K562 (cell line): Measurements from ENCODE around the gene CTSV. TPM values are rescaled to one million over a fixed set of nuclear protein-coding genes. Genes with fewer than 3 reads are reported as not detected.
"Not testable (repeated sequence)": the region's sequence is repeated elsewhere in the genome, so short reads cannot be mapped to it uniquely, and the experiment has no call there.

Source experiments
- ATAC-seq: fragments of 200-7000 bp; cut with Tn5 transposase; 3 replicates; pipeline ENCODE4 v1.9.1; 2020; ENCODE audit warnings: moderate library complexity
- BruUV-seq: library from RNA; stranded (reverse); fragments of 400-500 nt; replicated peaks from 2 replicates; lab custom pipeline; 2021; lab: Mats Ljungman, UMichigan
- CTCF ChIA-PET: fragments of 300-600 bp; formaldehyde crosslinking; extraction: SDS; loops from one replicate; lab custom pipeline; 2021; ENCODE audit warnings: low intra/inter-chr PET ratio; lab: Yijun Ruan, JAX
- POLR2A ChIA-PET: fragments of 300-600, 350-650 bp; sonication (Branson Sonifier 250); formaldehyde crosslinking; extraction: SDS; loops from one replicate; lab custom pipeline; 2021; ENCODE audit warnings: antibody characterized with exemption, inconsistent platforms; lab: Yijun Ruan, JAX
- DNase-seq, 4 experiments: peaks; one replicate each; pipeline versions ENCODE4 v3.0.0 to v3.0.0-alpha.2; 2011 to 2018; ENCODE audit warnings: low spot score in 3 of 4, mixed read lengths in 3 of 4; ENCODE audit errors: extremely low read depth in 1 of 4
- FAIRE-seq: peaks from 2 replicates; lab custom pipeline; 2011; peaks lifted over from hg19 to GRCh38; lab: Jason Lieb, UNC
- H2AFZ ChIP-seq: 2 replicates; pipeline ENCODE4 v1.6.0; 2011; ENCODE audit warnings: low read depth, low read length, control low read depth, inconsistent platforms
- H3K27ac ChIP-seq: fragments of 200-600 bp; 3 replicates; pipeline ENCODE4 v1.8.0; 2011; ENCODE audit warnings: low read depth, mild to moderate bottlenecking, control low read depth, inconsistent platforms, low read length, moderate library complexity, mixed read lengths; ENCODE audit errors: extremely low read depth
- H3K27me3 ChIP-seq, 2 experiments: fragments of 300-600 bp in 1 of 2; 2 replicates in 1 of 2; 3 replicates in 1 of 2; pipeline versions ENCODE4 v1.6.0 to v1.8.0; 2011; ENCODE audit warnings: inconsistent platforms in 2 of 2, low read length in 2 of 2, mild to moderate bottlenecking in 1 of 2, mixed read lengths in 1 of 2, moderate library complexity in 1 of 2; ENCODE audit not compliant: control insufficient read depth in 2 of 2, insufficient read depth in 2 of 2
- H3K36me3 ChIP-seq: fragments of 300-600 bp; 3 replicates; pipeline ENCODE4 v1.8.0; 2011; ENCODE audit warnings: mild to moderate bottlenecking, low read length, inconsistent platforms; ENCODE audit not compliant: control insufficient read depth, insufficient read depth
- H3K4me1 ChIP-seq, 2 experiments: fragments of 200-600 bp in 1 of 2; replicated peaks in 1 of 2; 2 replicates in 1 of 2; 3 replicates in 1 of 2; pipeline versions ENCODE4 v1.5.1 to v1.8.0; 2011; ENCODE audit warnings: inconsistent platforms in 2 of 2, low read length in 2 of 2, mild to moderate bottlenecking in 1 of 2, mixed read lengths in 1 of 2, moderate library complexity in 1 of 2; ENCODE audit not compliant: control insufficient read depth in 2 of 2, insufficient read depth in 2 of 2
- H3K4me2 ChIP-seq: 2 replicates; pipeline ENCODE4 v1.6.1; 2011; ENCODE audit warnings: low read length, control low read depth, inconsistent platforms, mixed read lengths; ENCODE audit not compliant: insufficient read depth
- H3K4me3 ChIP-seq: fragments of 200-600 bp; sonication (generic), shearing (Covaris generic); 2 replicates; pipeline ENCODE4 v1.5.1; 2016; ENCODE audit warnings: control low read depth, inconsistent platforms
- H3K79me2 ChIP-seq: fragments of 200-600 bp; 3 replicates; pipeline ENCODE4 v1.8.0; 2011; ENCODE audit warnings: low read length, inconsistent platforms; ENCODE audit not compliant: control insufficient read depth, insufficient read depth
- H3K9ac ChIP-seq, 2 experiments: 2 replicates each; pipeline versions ENCODE4 v1.6.0 to v1.6.1; 2011; ENCODE audit warnings: low read depth in 2 of 2, low read length in 2 of 2, control low read depth in 1 of 2, inconsistent platforms in 1 of 2, mild to moderate bottlenecking in 1 of 2, mixed read lengths in 1 of 2; ENCODE audit not compliant: insufficient read depth in 1 of 2
- H3K9me1 ChIP-seq: one replicate; pipeline ENCODE4 v1.6.0; 2011; ENCODE audit warnings: inconsistent platforms, mild to moderate bottlenecking, low read length, moderate library complexity; ENCODE audit not compliant: control insufficient read depth, insufficient read depth
- H3K9me3 ChIP-seq: replicated peaks from 2 replicates; pipeline ENCODE4 v1.5.1; 2011; ENCODE audit warnings: low read depth, low read length, inconsistent platforms; ENCODE audit not compliant: control insufficient read depth, insufficient read depth
- H4K20me1 ChIP-seq: replicated peaks from 2 replicates; pipeline ENCODE4 v1.6.1; 2011; ENCODE audit warnings: low read length, inconsistent platforms, mixed read lengths; ENCODE audit not compliant: control insufficient read depth, insufficient read depth
- ATF1 ChIP-seq, 2 experiments: fragments of 450-650 bp in 1 of 2; IDR thresholded peaks; 2 replicates each; pipeline ENCODE4 v1.6.1; 2016; ENCODE audit warnings: missing compliant biosample characterization in 1 of 2, missing genetic modification characterization in 1 of 2
- EHMT2 ChIP-seq: fragments of 450-650 bp; IDR thresholded peaks from 2 replicates; pipeline ENCODE4 v1.6.1; 2018; ENCODE audit warnings: antibody characterized with exemption
- EP400 ChIP-seq: fragments of 450-650 bp; IDR thresholded peaks from 2 replicates; pipeline ENCODE4 v1.6.1; 2017; ENCODE audit warnings: antibody characterized with exemption, mild to moderate bottlenecking, moderate library complexity
- MTA1 ChIP-seq: fragments of 450-650 bp; IDR thresholded peaks from 2 replicates; pipeline ENCODE4 v1.6.1; 2017; ENCODE audit warnings: borderline replicate concordance
- NR2C2 ChIP-seq, 2 experiments: fragments of 200-800 bp in 1 of 2; sonication (Bioruptor generic) in 1 of 2; sonication (generic) in 1 of 2; formaldehyde crosslinking in 1 of 2; IDR thresholded peaks; 2 replicates each; pipeline versions ENCODE4 v1.6.1 to v1.8.0; 2016 to 2022; ENCODE audit warnings: mild to moderate bottlenecking in 1 of 2, missing compliant biosample characterization in 1 of 2, missing genetic modification characterization in 1 of 2, missing genetic modification reagents in 1 of 2
- PHF20 ChIP-seq: fragments of 450-650 bp; IDR thresholded peaks from 2 replicates; pipeline ENCODE4 v1.6.1; 2018; ENCODE audit not compliant: partially characterized antibody
- POLR2G ChIP-seq: fragments of 200-400 bp; formaldehyde crosslinking; IDR thresholded peaks from 2 replicates; pipeline ENCODE4 v1.6.1; 2017; ENCODE audit warnings: low read depth, mild to moderate bottlenecking, antibody characterized with exemption, low read length, moderate library complexity
- RB1 ChIP-seq: fragments of 450-650 bp; IDR thresholded peaks from 2 replicates; pipeline ENCODE4 v1.6.1; 2017; ENCODE audit warnings: low read depth, mild to moderate bottlenecking
- WGBS: fragments of 100-300 bp; shearing (Covaris generic); methylation state at CpG from one replicate; pipeline ENCODE4 v1.1.6; 2016; ENCODE audit warnings: low coverage, mixed read lengths; ENCODE audit not compliant: insufficient coverage; ENCODE audit errors: missing lambda C conversion rate; 5-methylcytosine and 5-hydroxymethylcytosine counted together
- in situ Hi-C: fragments of 300-500 bp; cut with MboI; formaldehyde crosslinking; loops from 4 replicates; pipeline ENCODE4 v1.15.0; 2018; ENCODE audit warnings: inconsistent platforms, mixed read lengths
- intact Hi-C: fragments of 100-400 bp; cut with micrococcal nuclease; formaldehyde crosslinking; loops from 2 replicates; pipeline ENCODE4 v1.14.2; 2022
- polyA plus RNA-seq, 8 experiments: library from polyadenylated mRNA; depleted of rRNA in 4 of 8; stranded (reverse) in 5 of 8; unstranded in 3 of 8; fragments of >200 nt; fragmentation: Nextera tagmentation in 2 of 8; fragmentation: Illumina TruSeq in 1 of 8; extraction: Ambion mirVana in 2 of 8; extraction: Trizol in 1 of 8; gene quantifications; 2 replicates each; pipeline versions ENCODE4 v1.2.1 to v1.2.3, GENCODE V29; 2011 to 2014; ENCODE audit warnings: inconsistent platforms in 1 of 8, missing spikeins in 1 of 8
- total RNA-seq, 7 experiments: library from RNA; depleted of rRNA in 6 of 7; stranded (reverse); fragments of >200 nt in 6 of 7; fragmentation: Illumina TruSeq in 2 of 7; extraction: Trizol in 2 of 7; gene quantifications; 2 replicates each; pipeline versions ENCODE4 v1.2.1 to v1.2.3, GENCODE V29; 2011 to 2021; ENCODE audit warnings: low replicate concordance in 1 of 7
- TF ChIP-seq, protein P1 (sequence below), 2 experiments: IDR thresholded peaks in 1 of 2; conservative IDR thresholded peaks in 1 of 2; 2 replicates each; pipeline ENCODE4 v1.6.1; 2016; ENCODE audit warnings: low read depth in 2 of 2, mild to moderate bottlenecking in 1 of 2, missing compliant biosample characterization in 1 of 2, missing genetic modification characterization in 1 of 2, moderate library complexity in 1 of 2

Gene CTSV
- total and polyA plus RNA-seq, 9 of the 15 experiments (the other 6 are each of a cell fraction or from before 2014, with no cell fraction given) = 0.06 to 0.39 (median 0.16) TPM; not detected in 3

DNA sequence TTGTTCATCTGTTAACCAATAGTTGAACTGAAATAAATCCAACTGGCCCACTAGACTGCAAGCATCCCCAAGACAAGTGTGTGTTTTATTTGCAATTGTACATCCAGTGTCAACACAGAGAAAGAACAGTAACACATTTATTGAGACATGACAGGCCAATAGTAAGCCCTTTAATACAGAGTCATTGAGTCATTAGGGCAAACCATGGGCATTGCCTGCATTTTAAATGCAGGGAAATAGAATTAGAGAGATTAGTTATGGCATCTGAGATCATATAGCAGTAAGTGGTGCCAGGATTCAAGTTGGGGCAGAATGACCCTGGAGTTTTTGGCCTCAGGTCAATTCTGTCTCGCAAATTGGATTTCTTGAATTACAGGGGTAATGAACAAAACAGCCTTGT, 15.4 kb downstream of the CTSV start:
- H3K36me3 ChIP-seq, in situ Hi-C loops, FAIRE-seq, H3K9ac ChIP-seq, H3K4me1 ChIP-seq, H3K27me3 ChIP-seq, CTCF ChIA-PET, H3K4me3 ChIP-seq, ATAC-seq, intact Hi-C loops, H3K4me2 ChIP-seq, H3K9me3 ChIP-seq, H3K9me1 ChIP-seq, H4K20me1 ChIP-seq, H3K27ac ChIP-seq, DNase-seq, BruUV-seq, H2AFZ ChIP-seq, POLR2A ChIA-PET, H3K79me2 ChIP-seq: not testable (repeated sequence)
- 25% methylated on average over 1 of the region's 1 CpG for WGBS

GRCh38 chr9:97013151-97014132, 25.5 kb downstream of the CTSV start:
- Histone ChIP-seq H3K4me2 (peak overlapping the region; percentile 76; the same call in 1 of the 2 replicates), H3K4me3 (peak overlapping the region; percentile 45), H3K27ac (peak overlapping the region; percentile 52; the same call in 2 of the 3 replicates), H2AFZ (peak overlapping the region; percentile 89), H3K9ac (peak overlapping the region; percentile 41 to 93; a peak in 3 of 4 replicates), H3K79me2 (peaks cover 27% of the 10 kb centered on the region)
- H3K36me3 ChIP-seq; H3K9me3 ChIP-seq; H3K4me1 ChIP-seq; H4K20me1 ChIP-seq; intact Hi-C loops; CTCF ChIA-PET; H3K9me1 ChIP-seq; in situ Hi-C loops; H3K27me3 ChIP-seq; TF ChIP-seq NR2C2 (CRISPR knock-in tag; IDR thresholded peaks at IDR 0.05): not testable (repeated sequence)
- DNase-seq (peak; percentile 66 to 76 (median 70)), ATAC-seq (peak; percentile 94), FAIRE-seq (peak; percentile 93)
- BruUV-seq = TSS peak; percentile 80
- WGBS = under 1% methylated on average over 43 of the region's 97 CpGs
- POLR2A ChIA-PET = interaction anchor here (0.6 kb wide), 1 partner anchor 224 kb away, joined by 3 read pairs; no protein-coding TSS in a partner anchor
- peak; percentile 53; the same call in 1 of the 2 replicates for TF ChIP-seq EP400
- peak; percentile 82 for TF ChIP-seq POLR2G
- TF ChIP-seq ATF1 (CRISPR knock-in tag; IDR thresholded peaks at IDR 0.05) = peak; percentile 58
- peak; percentile 98 for TF ChIP-seq ATF1 (tag; IDR thresholded peaks at IDR 0.05)
- TF ChIP-seq, protein P1, sequence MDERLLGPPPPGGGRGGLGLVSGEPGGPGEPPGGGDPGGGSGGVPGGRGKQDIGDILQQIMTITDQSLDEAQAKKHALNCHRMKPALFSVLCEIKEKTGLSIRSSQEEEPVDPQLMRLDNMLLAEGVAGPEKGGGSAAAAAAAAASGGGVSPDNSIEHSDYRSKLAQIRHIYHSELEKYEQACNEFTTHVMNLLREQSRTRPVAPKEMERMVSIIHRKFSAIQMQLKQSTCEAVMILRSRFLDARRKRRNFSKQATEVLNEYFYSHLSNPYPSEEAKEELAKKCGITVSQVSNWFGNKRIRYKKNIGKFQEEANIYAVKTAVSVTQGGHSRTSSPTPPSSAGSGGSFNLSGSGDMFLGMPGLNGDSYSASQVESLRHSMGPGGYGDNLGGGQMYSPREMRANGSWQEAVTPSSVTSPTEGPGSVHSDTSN (CRISPR knock-in tag; IDR thresholded peaks at IDR 0.05; ENCODE audit: low read depth) = not testable (repeated sequence)
- TF ChIP-seq, protein P1 (tag; conservative IDR thresholded peaks at IDR 0.05; ENCODE audit: low read depth) = peak; percentile 29
- TF ChIP-seq EHMT2 = peak; percentile 93
- peak; percentile 59; the same call in 1 of the 2 replicates for TF ChIP-seq NR2C2 (tag; IDR thresholded peaks at IDR 0.05)
- peak; percentile 96 for TF ChIP-seq MTA1
- TF ChIP-seq RB1 = peak; percentile 74; the same call in 1 of the 2 replicates
- TF ChIP-seq PHF20 = peak; percentile 92
